ENCODE measurements around the gene ROBO4.

GRCh38 chr11:124894606-124895430 is 2.8 kb downstream of the ROBO4 start:
- TF ChIP-seq CTCF (IDR thresholded peaks at IDR 0.05; ENCODE audit: low read depth, low read length) (no peak), EZH2phosphoT487 (IDR thresholded peaks at IDR 0.05; ENCODE audit: low read depth) (no peak)
